DOHH2 (cell line): ENCODE measurements around the gene DCTN2.
A peak's percentile ranks its signal among the peaks of the same experiment; 100 is the strongest.

Experiments
- H3F3A ChIP-seq: fragments of 200-600 bp; sonication (generic), shearing (Covaris generic); 2 replicates; pipeline ENCODE4 v1.6.0; 2016; ENCODE audit warnings: antibody characterized with exemption, mild to moderate bottlenecking; ENCODE audit not compliant: control insufficient read depth, insufficient read depth
- H3K27ac ChIP-seq: fragments of 200-600 bp; sonication (generic); 2 replicates; pipeline ENCODE4 v1.5.1; 2014; ENCODE audit warnings: low read depth, mild to moderate bottlenecking, low read length, moderate library complexity
- H3K27me3 ChIP-seq: fragments of 200-600 bp; sonication (generic); 2 replicates; pipeline ENCODE4 v1.6.1; 2014; ENCODE audit warnings: mild to moderate bottlenecking, low read length, mixed read lengths; ENCODE audit not compliant: control insufficient read depth
- H3K36me3 ChIP-seq: fragments of 200-600 bp; sonication (generic); 2 replicates; pipeline ENCODE4 v1.6.1; 2014; ENCODE audit warnings: mild to moderate bottlenecking, low read length, moderate library complexity, mixed read lengths; ENCODE audit not compliant: control insufficient read depth
- H3K4me1 ChIP-seq: fragments of 200-600 bp; sonication (generic); 2 replicates; pipeline ENCODE4 v1.6.1; 2014; ENCODE audit warnings: mild to moderate bottlenecking, low read length, mixed read lengths; ENCODE audit not compliant: control insufficient read depth
- H3K4me2 ChIP-seq: fragments of 200-600 bp; sonication (generic); 2 replicates; pipeline ENCODE4 v1.6.0; 2014; ENCODE audit warnings: mild to moderate bottlenecking, low read length, moderate library complexity
- H3K4me3 ChIP-seq: fragments of 200-600 bp; sonication (generic); 2 replicates; pipeline ENCODE4 v1.5.1; 2014; ENCODE audit warnings: mild to moderate bottlenecking, low read length, mixed read lengths
- H3K79me2 ChIP-seq: fragments of 200-600 bp; sonication (generic); 2 replicates; pipeline ENCODE4 v1.6.1; 2014; ENCODE audit warnings: mild to moderate bottlenecking, low read length, mixed read lengths; ENCODE audit not compliant: control insufficient read depth
- H3K9me2 ChIP-seq: fragments of 200-600 bp; sonication (generic); replicated peaks from 2 replicates; pipeline ENCODE4 v1.6.1; 2014; ENCODE audit warnings: mild to moderate bottlenecking, low read length, mixed read lengths; ENCODE audit not compliant: control insufficient read depth
- H3K9me3 ChIP-seq: fragments of 200-600 bp; sonication (generic); 2 replicates; pipeline ENCODE4 v1.6.1; 2014; ENCODE audit warnings: antibody characterized with exemption, low read length, mixed read lengths; ENCODE audit not compliant: control insufficient read depth, insufficient read depth
- H4K20me1 ChIP-seq: fragments of 200-600 bp; sonication (generic); 2 replicates; pipeline ENCODE4 v1.6.0; 2014; ENCODE audit warnings: low read depth, mild to moderate bottlenecking, antibody characterized with exemption, low read length, moderate library complexity; ENCODE audit not compliant: control insufficient read depth, insufficient read depth
- CTCF ChIP-seq: fragments of 200-600 bp; sonication (generic); IDR thresholded peaks from one replicate; pipeline ENCODE4 v1.5.1; 2014; ENCODE audit warnings: antibody characterized with exemption, mild to moderate bottlenecking, low read depth, low read length; ENCODE audit not compliant: poor library complexity, severe bottlenecking
- EZH2phosphoT487 ChIP-seq: fragments of 200-600 bp; sonication (generic); IDR thresholded peaks from 2 replicates; pipeline ENCODE4 v1.6.1; 2017; ENCODE audit warnings: borderline replicate concordance, mild to moderate bottlenecking, antibody characterized with exemption, low read length, moderate library complexity, mixed read lengths

The DCTN2 gene

GRCh38 chr12:57520053-57520818, 26.8 kb downstream of the DCTN2 start, which contains the start of gene DDIT3:
DDIT3 (minus strand) TSS chr12:57520514; CDS start chr12:57517406, 3,108 bp downstream.
- H3K9me2 ChIP-seq: no peaks in the 10 kb centered on the region
- H3K4me1 ChIP-seq: peaks cover 56% of the 10 kb centered on the region
- H3K4me2 ChIP-seq: peak within 1 kb of the TSS; percentile 91
- H3F3A ChIP-seq: peaks cover 33% of the 10 kb centered on the region
- H3K27me3 ChIP-seq: no peaks in the 10 kb centered on the region
- peaks cover 59% of the 10 kb centered on the region for H3K79me2 ChIP-seq
- peak within 1 kb of the TSS; percentile 97 for H3K27ac ChIP-seq
- TF ChIP-seq EZH2phosphoT487 (no peak), CTCF (peak; percentile 0)
- H3K36me3 ChIP-seq: peaks cover 68% of the 10 kb centered on the region
- H3K9me3 ChIP-seq: no peaks in the 10 kb centered on the region
- peaks cover 8% of the 10 kb centered on the region for H4K20me1 ChIP-seq
- H3K4me3 ChIP-seq: peak within 1 kb of the TSS; percentile 95

- Histone ChIP-seq H3K36me3 (peaks cover 68% of the 10 kb centered on the region), H3F3A (peaks cover 37% of the 10 kb centered on the region), H3K9me3 (no peaks in the 10 kb centered on the region)
Measured at GRCh38 chr12:57519796-57520052, 27.3 kb downstream of the DCTN2 start.

GRCh38 chr12:57518920-57519795, 27.8 kb downstream of the DCTN2 start:
- Histone ChIP-seq H3K4me1 (peaks cover 47% of the 10 kb centered on the region), H3K9me2 (no peaks in the 10 kb centered on the region), H3K9me3 (no peaks in the 10 kb centered on the region), H3K36me3 (peaks cover 68% of the 10 kb centered on the region), H3K27me3 (no peaks in the 10 kb centered on the region), H3F3A (peaks cover 41% of the 10 kb centered on the region), H4K20me1 (peaks cover 8% of the 10 kb centered on the region), H3K4me3 (peak overlapping the region; percentile 95), H3K4me2 (peak overlapping the region; percentile 91), H3K27ac (peak overlapping the region; percentile 70), H3K79me2 (peaks cover 48% of the 10 kb centered on the region)
- no peak for TF ChIP-seq CTCF
- TF ChIP-seq EZH2phosphoT487: no peak

More at GRCh38 chr12:57519796-57520052, 27.3 kb downstream of the DCTN2 start:
- peak overlapping the region; percentile 91 for H3K4me2 ChIP-seq
- TF ChIP-seq EZH2phosphoT487 (no peak), CTCF (peak; percentile 13)
- H3K79me2 ChIP-seq: peaks cover 54% of the 10 kb centered on the region
- peaks cover 8% of the 10 kb centered on the region for H4K20me1 ChIP-seq
- H3K4me3 ChIP-seq: peak overlapping the region; percentile 95
- peak overlapping the region; percentile 70 for H3K27ac ChIP-seq
- H3K4me1 ChIP-seq: peaks cover 53% of the 10 kb centered on the region
- H3K27me3 ChIP-seq: no peaks in the 10 kb centered on the region
- no peaks in the 10 kb centered on the region for H3K9me2 ChIP-seq
